DND-41 (cell line): ENCODE results near the gene RNF181.

Experiments used
- CTCF ChIP-seq: IDR thresholded peaks from 2 replicates; pipeline ENCODE4 v1.5.1; 2012; ENCODE audit warnings: borderline replicate concordance, low read length, moderate library complexity, mild to moderate bottlenecking; ENCODE audit not compliant: poor library complexity, severe bottlenecking; ENCODE audit errors: extremely low read depth
- EZH2 ChIP-seq: IDR thresholded peaks from 3 replicates; pipeline ENCODE4 v1.6.1; 2012; ENCODE audit warnings: borderline replicate concordance, low read depth, mild to moderate bottlenecking, moderate library complexity, low read length, inconsistent platforms; ENCODE audit not compliant: severe bottlenecking

- TF ChIP-seq CTCF: no peak
- TF ChIP-seq EZH2: no peak
Observed at GRCh38 chr2:85578243-85579180, 17.0 kb upstream of the RNF181 start.
